Measurements from ENCODE around the gene WDR86.

Gene WDR86

GRCh38 chr7:151342102-151342646, 67.7 kb downstream of the WDR86 start:
- Histone ChIP-seq H3K27ac (ENCODE audit: low read depth, low read length) (peak overlapping the region; percentile 31), H3K36me3 (ENCODE audit: control insufficient read depth, low read length) (peaks cover 23% of the 10 kb centered on the region)

GRCh38 chr7:151341357-151342101, 68.3 kb downstream of the WDR86 start, which contains the start of gene NUB1:
NUB1 (plus strand) TSS chr7:151341812; CDS start chr7:151345350, 3,538 bp downstream.
- no peaks in the 10 kb centered on the region for H4K20me1 ChIP-seq (ENCODE audit: control insufficient read depth, insufficient read depth, low read depth, low read length)
- H3K9me3 ChIP-seq (ENCODE audit: control insufficient read depth, insufficient read depth, low read length) = peaks cover 6% of the 10 kb centered on the region; the same call in 1 of the 2 replicates
- peak within 1 kb of the TSS; percentile 84 for H3K4me3 ChIP-seq (ENCODE audit: low read length)
- H3F3A ChIP-seq (ENCODE audit: control insufficient read depth, insufficient read depth) = peaks cover 20% of the 10 kb centered on the region
- H3K9me2 ChIP-seq (replicated peaks; ENCODE audit: control insufficient read depth, low read length) = no peaks in the 10 kb centered on the region
- H3K27me3 ChIP-seq (ENCODE audit: control insufficient read depth, low read length) = no peaks in the 10 kb centered on the region
- peak within 1 kb of the TSS; percentile 67 for H3K4me2 ChIP-seq (ENCODE audit: low read length)
- H3K4me1 ChIP-seq (ENCODE audit: control insufficient read depth, low read length) = peaks cover 49% of the 10 kb centered on the region
- H3K79me2 ChIP-seq (ENCODE audit: control insufficient read depth, low read length) = peaks cover 27% of the 10 kb centered on the region
- TF ChIP-seq CTCF (IDR thresholded peaks at IDR 0.05; ENCODE audit: low read depth, low read length, poor library complexity, severe bottlenecking) (no peak), EZH2phosphoT487 (IDR thresholded peaks at IDR 0.05; ENCODE audit: borderline replicate concordance, low read length) (no peak)
- H3K27ac ChIP-seq (ENCODE audit: low read depth, low read length) = peak within 1 kb of the TSS; percentile 31
- H3K36me3 ChIP-seq (ENCODE audit: control insufficient read depth, low read length) = peaks cover 20% of the 10 kb centered on the region

More at GRCh38 chr7:151342102-151342646, 67.7 kb downstream of the WDR86 start:
- TF ChIP-seq EZH2phosphoT487 (IDR thresholded peaks at IDR 0.05; ENCODE audit: borderline replicate concordance, low read length) = no peak
- TF ChIP-seq CTCF (IDR thresholded peaks at IDR 0.05; ENCODE audit: low read depth, low read length, poor library complexity, severe bottlenecking) = no peak
- Histone ChIP-seq H3K4me1 (ENCODE audit: control insufficient read depth, low read length) (peaks cover 51% of the 10 kb centered on the region), H3K4me2 (ENCODE audit: low read length) (peak overlapping the region; percentile 67), H3F3A (ENCODE audit: control insufficient read depth, insufficient read depth) (peaks cover 20% of the 10 kb centered on the region), H3K9me3 (ENCODE audit: control insufficient read depth, insufficient read depth, low read length) (peaks cover 6% of the 10 kb centered on the region; the same call in 1 of the 2 replicates), H4K20me1 (ENCODE audit: control insufficient read depth, insufficient read depth, low read depth, low read length) (no peaks in the 10 kb centered on the region), H3K27me3 (ENCODE audit: control insufficient read depth, low read length) (no peaks in the 10 kb centered on the region), H3K79me2 (ENCODE audit: control insufficient read depth, low read length) (peaks cover 31% of the 10 kb centered on the region), H3K9me2 (replicated peaks; ENCODE audit: control insufficient read depth, low read length) (no peaks in the 10 kb centered on the region), H3K4me3 (ENCODE audit: low read length) (peak overlapping the region; percentile 84)

GRCh38 chr7:151340794-151341356, 69.0 kb downstream of the WDR86 start:
- peaks cover 42% of the 10 kb centered on the region for H3K4me1 ChIP-seq (ENCODE audit: control insufficient read depth, low read length)
- peaks cover 6% of the 10 kb centered on the region; the same call in 1 of the 2 replicates for H3K9me3 ChIP-seq (ENCODE audit: control insufficient read depth, insufficient read depth, low read length)
- peak overlapping the region; percentile 67 for H3K4me2 ChIP-seq (ENCODE audit: low read length)
- peak overlapping the region; percentile 84 for H3K4me3 ChIP-seq (ENCODE audit: low read length)
- H3F3A ChIP-seq (ENCODE audit: control insufficient read depth, insufficient read depth) = peaks cover 18% of the 10 kb centered on the region
- peaks cover 25% of the 10 kb centered on the region for H3K79me2 ChIP-seq (ENCODE audit: control insufficient read depth, low read length)
- no peaks in the 10 kb centered on the region for H3K9me2 ChIP-seq (replicated peaks; ENCODE audit: control insufficient read depth, low read length)
- TF ChIP-seq CTCF (IDR thresholded peaks at IDR 0.05; ENCODE audit: low read depth, low read length, poor library complexity, severe bottlenecking) (no peak), EZH2phosphoT487 (IDR thresholded peaks at IDR 0.05; ENCODE audit: borderline replicate concordance, low read length) (no peak)
- no peaks in the 10 kb centered on the region for H3K27me3 ChIP-seq (ENCODE audit: control insufficient read depth, low read length)
- H4K20me1 ChIP-seq (ENCODE audit: control insufficient read depth, insufficient read depth, low read depth, low read length) = no peaks in the 10 kb centered on the region
- peaks cover 14% of the 10 kb centered on the region for H3K36me3 ChIP-seq (ENCODE audit: control insufficient read depth, low read length)
- H3K27ac ChIP-seq (ENCODE audit: low read depth, low read length) = no peak overlapping the region

Measured in DOHH2 (cell line).